ENCODE data around the gene RAMP3.

RAMP3 gene

DNA sequence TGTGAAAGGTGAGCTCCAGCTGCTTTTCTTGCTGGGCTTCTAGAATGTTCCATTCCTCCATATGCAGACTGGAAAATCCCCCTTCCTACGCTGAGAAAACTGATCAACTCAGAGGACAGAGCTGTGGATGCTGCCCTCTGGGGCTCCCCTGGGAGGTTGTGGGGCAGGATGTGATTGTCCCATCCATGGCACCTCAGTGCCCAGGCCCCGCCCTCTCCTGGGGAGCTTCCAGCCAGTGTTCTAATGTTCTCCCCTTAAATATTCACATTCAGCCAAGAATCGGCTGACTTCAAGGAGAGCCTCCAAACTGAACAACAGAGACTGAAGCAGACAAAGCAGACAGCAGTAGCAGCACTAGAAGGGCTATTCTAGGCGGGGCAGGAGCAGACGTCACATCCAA lies 55.0 kb downstream of the RAMP3 start:
- no peak for TF ChIP-seq EZH2 (IDR thresholded peaks at IDR 0.05)
- no peak for TF ChIP-seq POLR2AphosphoS5 (IDR thresholded peaks at IDR 0.05; ENCODE audit: borderline replicate concordance, low read depth, low read length)
- no peak for TF ChIP-seq FOXP2 (optimal IDR thresholded peaks at IDR 0.05; ENCODE audit: control extremely low read depth, extremely low read length, insufficient read depth)
- H3K27ac ChIP-seq, result no peak overlapping the region
- no peak for DNase-seq (ENCODE audit: low read depth, low spot score)
- H3K4me3 ChIP-seq, result no peak overlapping the region
- no peaks in the 10 kb centered on the region for H3K36me3 ChIP-seq (ENCODE audit: insufficient read depth, low read length)
- no peak overlapping the region for H3K9ac ChIP-seq (ENCODE audit: insufficient read length)
- no peaks in the 10 kb centered on the region for H3K9me3 ChIP-seq (ENCODE audit: low read depth, low read length)

- Histone ChIP-seq H3K9ac (ENCODE audit: insufficient read length) (no peak overlapping the region), H3K27ac (no peak overlapping the region), H3K9me3 (ENCODE audit: low read depth, low read length) (no peaks in the 10 kb centered on the region), H3K4me3 (no peak overlapping the region), H3K36me3 (ENCODE audit: insufficient read depth, low read length) (no peaks in the 10 kb centered on the region)
- no peak for DNase-seq (ENCODE audit: low read depth, low spot score)
- TF ChIP-seq POLR2AphosphoS5 (IDR thresholded peaks at IDR 0.05; ENCODE audit: borderline replicate concordance, low read depth, low read length) (no peak), EZH2 (IDR thresholded peaks at IDR 0.05) (no peak), FOXP2 (optimal IDR thresholded peaks at IDR 0.05; ENCODE audit: control extremely low read depth, extremely low read length, insufficient read depth) (no peak)
These were observed 58.0 kb downstream of the RAMP3 start for GRCh38 chr7:45215601-45216062.

DNA sequence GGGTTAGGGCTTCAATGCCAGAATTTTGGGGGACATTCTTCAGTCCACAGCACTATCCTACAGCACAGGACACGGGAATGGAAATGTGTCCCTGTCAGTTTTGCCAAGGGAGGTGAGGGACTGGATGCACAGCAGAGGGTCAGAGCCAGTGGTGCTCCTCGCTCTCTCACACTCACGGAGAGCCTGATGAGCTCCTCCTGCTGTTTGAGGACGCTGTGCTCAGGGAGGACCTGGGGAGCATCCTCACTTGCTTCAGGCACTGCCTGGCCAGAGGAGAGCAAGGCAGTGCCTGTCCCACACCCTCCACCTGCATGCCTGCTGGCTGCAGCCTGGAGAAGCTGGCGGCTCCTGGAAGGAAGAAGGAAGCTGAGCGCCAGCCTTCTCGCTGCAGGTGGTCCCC lies 58.6 kb downstream of the RAMP3 start:
- H3K9me3 ChIP-seq (ENCODE audit: low read depth, low read length), result no peaks in the 10 kb centered on the region
- no peaks in the 10 kb centered on the region for H3K36me3 ChIP-seq (ENCODE audit: insufficient read depth, low read length)
- TF ChIP-seq POLR2AphosphoS5 (IDR thresholded peaks at IDR 0.05; ENCODE audit: borderline replicate concordance, low read depth, low read length) (no peak), FOXP2 (optimal IDR thresholded peaks at IDR 0.05; ENCODE audit: control extremely low read depth, extremely low read length, insufficient read depth) (no peak), EZH2 (IDR thresholded peaks at IDR 0.05) (no peak)
- H3K27ac ChIP-seq, result no peak overlapping the region
- DNase-seq (ENCODE audit: low read depth, low spot score), result no peak
- no peak overlapping the region for H3K4me3 ChIP-seq
- H3K9ac ChIP-seq (ENCODE audit: insufficient read length), result no peak overlapping the region

DNA sequence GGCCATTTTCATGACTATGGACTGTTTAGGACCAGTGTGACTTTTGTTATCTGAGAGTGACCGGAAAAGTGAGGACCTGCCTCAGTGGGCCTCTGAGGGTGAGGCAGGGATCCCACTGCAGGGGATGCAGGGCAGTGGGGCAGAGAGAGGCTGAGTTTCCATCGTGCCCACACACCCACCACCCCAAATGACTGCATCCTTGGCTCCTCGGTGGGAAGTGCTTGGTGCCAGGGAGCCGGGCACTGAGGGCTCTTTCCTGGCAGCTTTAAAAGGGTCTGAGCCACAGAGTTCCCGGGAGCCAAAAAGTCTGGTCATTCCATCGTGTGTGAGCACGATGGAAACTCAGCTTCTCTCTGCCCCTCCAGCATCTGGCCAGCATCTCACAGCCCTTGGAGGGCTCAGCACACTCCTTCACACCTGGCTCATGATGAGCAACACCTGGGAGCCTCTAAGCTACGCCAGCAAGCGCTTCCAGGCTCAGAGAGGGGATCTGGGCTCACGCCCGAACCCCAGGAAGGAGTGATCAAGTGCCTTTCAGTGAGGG lies 59.1 kb downstream of the RAMP3 start:
- TF ChIP-seq POLR2AphosphoS5 (IDR thresholded peaks at IDR 0.05; ENCODE audit: borderline replicate concordance, low read depth, low read length) (no peak), FOXP2 (optimal IDR thresholded peaks at IDR 0.05; ENCODE audit: control extremely low read depth, extremely low read length, insufficient read depth) (no peak)
- Histone ChIP-seq H3K27ac (no peak overlapping the region), H3K9me3 (ENCODE audit: low read depth, low read length) (no peaks in the 10 kb centered on the region), H3K36me3 (ENCODE audit: insufficient read depth, low read length) (no peaks in the 10 kb centered on the region), H3K9ac (ENCODE audit: insufficient read length) (no peak overlapping the region), H3K4me3 (no peak overlapping the region)
- DNase-seq (ENCODE audit: low read depth, low spot score), result no peak

DNA sequence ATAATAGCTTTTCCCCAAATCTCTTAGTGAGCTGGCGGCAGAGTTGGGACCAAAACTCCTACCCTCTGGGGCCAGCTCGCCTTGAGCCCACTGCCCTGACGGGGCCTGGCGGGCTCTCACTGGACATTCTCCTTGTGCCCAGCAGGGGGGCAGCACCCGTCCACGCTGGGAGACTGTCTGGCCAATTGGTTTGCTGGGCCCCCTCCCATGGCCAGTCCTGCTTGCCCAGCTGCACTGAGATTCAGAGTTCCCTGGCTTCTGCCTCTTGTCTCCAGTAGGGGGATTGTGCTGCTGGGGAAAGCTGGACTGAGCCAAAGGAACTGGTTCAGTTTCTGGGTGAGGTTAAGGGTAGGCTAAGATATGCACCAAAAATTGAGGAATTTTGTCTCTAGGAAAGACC lies 59.8 kb downstream of the RAMP3 start:
- Histone ChIP-seq H3K4me3 (no peak overlapping the region), H3K9ac (ENCODE audit: insufficient read length) (no peak overlapping the region), H3K36me3 (ENCODE audit: insufficient read depth, low read length) (no peaks in the 10 kb centered on the region), H3K9me3 (ENCODE audit: low read depth, low read length) (no peaks in the 10 kb centered on the region), H3K27ac (no peak overlapping the region)
- no peak for DNase-seq (ENCODE audit: low read depth, low spot score)
- no peak for TF ChIP-seq EZH2 (IDR thresholded peaks at IDR 0.05)
- TF ChIP-seq FOXP2 (optimal IDR thresholded peaks at IDR 0.05; ENCODE audit: control extremely low read depth, extremely low read length, insufficient read depth), result no peak
- TF ChIP-seq POLR2AphosphoS5 (IDR thresholded peaks at IDR 0.05; ENCODE audit: borderline replicate concordance, low read depth, low read length), result no peak

DNA sequence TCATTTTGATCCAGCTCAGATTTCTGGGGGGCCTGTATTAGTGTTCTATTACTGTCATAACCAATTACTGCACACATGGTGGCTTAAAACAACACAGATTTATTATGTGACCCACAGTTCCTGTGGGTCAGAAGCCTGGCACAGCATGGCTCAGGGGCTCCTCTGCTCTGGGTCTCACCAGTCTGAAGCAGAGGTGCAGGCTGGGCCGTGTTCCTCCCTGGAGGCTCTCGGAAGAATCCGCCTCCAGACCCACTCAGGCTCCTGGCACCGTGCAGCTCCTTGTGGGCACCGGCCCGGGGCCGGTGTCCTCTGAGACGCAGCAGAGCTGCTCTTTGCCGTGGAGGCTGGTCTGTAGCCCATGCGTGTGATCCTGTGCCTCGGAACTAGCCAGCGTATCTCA lies 61.5 kb downstream of the RAMP3 start:
- DNase-seq (ENCODE audit: low read depth, low spot score), result no peak
- TF ChIP-seq POLR2AphosphoS5 (IDR thresholded peaks at IDR 0.05; ENCODE audit: borderline replicate concordance, low read depth, low read length) (no peak), EZH2 (IDR thresholded peaks at IDR 0.05) (no peak), FOXP2 (optimal IDR thresholded peaks at IDR 0.05; ENCODE audit: control extremely low read depth, extremely low read length, insufficient read depth) (no peak)
- no peak overlapping the region for H3K4me3 ChIP-seq
- H3K36me3 ChIP-seq (ENCODE audit: insufficient read depth, low read length), result no peaks in the 10 kb centered on the region
- H3K9me3 ChIP-seq (ENCODE audit: low read depth, low read length), result no peaks in the 10 kb centered on the region
- H3K27ac ChIP-seq, result no peak overlapping the region
- no peak overlapping the region for H3K9ac ChIP-seq (ENCODE audit: insufficient read length)

- no peaks in the 10 kb centered on the region for H3K36me3 ChIP-seq (ENCODE audit: insufficient read depth, low read length)
- H3K27ac ChIP-seq, result no peak overlapping the region
- no peak for DNase-seq (ENCODE audit: low read depth, low spot score)
- H3K9ac ChIP-seq (ENCODE audit: insufficient read length), result no peak overlapping the region
- H3K9me3 ChIP-seq (ENCODE audit: low read depth, low read length), result no peaks in the 10 kb centered on the region
- no peak overlapping the region for H3K4me3 ChIP-seq
- TF ChIP-seq EZH2 (IDR thresholded peaks at IDR 0.05), result no peak
- TF ChIP-seq FOXP2 (optimal IDR thresholded peaks at IDR 0.05; ENCODE audit: control extremely low read depth, extremely low read length, insufficient read depth), result no peak
- TF ChIP-seq POLR2AphosphoS5 (IDR thresholded peaks at IDR 0.05; ENCODE audit: borderline replicate concordance, low read depth, low read length), result no peak
These were observed 62.3 kb downstream of the RAMP3 start for GRCh38 chr7:45219801-45220435.

DNA sequence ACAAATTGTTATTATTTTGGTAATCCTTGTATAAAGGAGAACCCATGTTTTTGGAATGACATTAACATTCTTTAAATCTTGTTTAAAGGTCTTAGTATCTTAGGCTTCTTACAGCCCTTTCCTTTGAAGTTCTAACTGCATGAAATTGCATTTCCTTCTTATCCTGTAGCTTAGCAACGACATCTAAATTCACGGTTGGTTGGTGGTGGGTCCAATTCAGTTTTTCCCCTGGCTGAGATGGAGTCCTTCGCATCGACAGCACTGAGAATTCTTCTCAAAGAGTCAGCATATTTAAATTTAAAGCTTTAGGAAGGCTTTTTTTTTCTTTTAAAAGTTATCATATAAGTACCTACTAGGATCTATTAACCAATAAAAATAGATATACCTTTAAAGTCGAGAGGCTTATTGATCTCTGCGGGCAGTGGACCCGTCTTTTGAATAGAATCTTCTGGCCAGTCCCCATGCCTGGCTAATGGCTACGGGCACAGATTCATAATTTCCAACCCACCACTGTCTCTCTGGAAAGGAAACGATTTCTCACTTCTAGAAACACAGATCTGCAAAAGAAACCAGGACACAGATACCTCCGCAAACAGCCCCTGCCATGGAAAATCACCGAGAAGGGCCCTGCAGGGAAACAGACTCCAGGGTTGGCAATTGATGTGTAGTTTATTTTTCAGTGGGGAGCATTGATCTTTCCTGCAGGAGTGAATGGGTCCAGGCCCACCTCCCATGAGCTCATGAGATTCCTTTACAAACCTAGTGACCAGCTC lies 63.4 kb downstream of the RAMP3 start:
- Histone ChIP-seq H3K9ac (ENCODE audit: insufficient read length) (no peak overlapping the region), H3K36me3 (ENCODE audit: insufficient read depth, low read length) (no peaks in the 10 kb centered on the region), H3K4me3 (no peak overlapping the region), H3K9me3 (ENCODE audit: low read depth, low read length) (no peaks in the 10 kb centered on the region), H3K27ac (no peak overlapping the region)
- TF ChIP-seq EZH2 (IDR thresholded peaks at IDR 0.05), result no peak
- TF ChIP-seq POLR2AphosphoS5 (IDR thresholded peaks at IDR 0.05; ENCODE audit: borderline replicate concordance, low read depth, low read length), result no peak
- TF ChIP-seq FOXP2 (optimal IDR thresholded peaks at IDR 0.05; ENCODE audit: control extremely low read depth, extremely low read length, insufficient read depth), result no peak
- DNase-seq (ENCODE audit: low read depth, low spot score), result no peak

Measured in SK-N-MC (cell line).